Measurements from ENCODE around the gene PLBD2. TPM values are rescaled to one million over a fixed set of nuclear protein-coding genes. Genes with fewer than 3 reads are reported as not detected.
A peak's percentile ranks its signal among the peaks of the same experiment; 100 is the strongest.

PLBD2 gene
- polyA plus RNA-seq, 1 experiment: 16.0 TPM

DNA sequence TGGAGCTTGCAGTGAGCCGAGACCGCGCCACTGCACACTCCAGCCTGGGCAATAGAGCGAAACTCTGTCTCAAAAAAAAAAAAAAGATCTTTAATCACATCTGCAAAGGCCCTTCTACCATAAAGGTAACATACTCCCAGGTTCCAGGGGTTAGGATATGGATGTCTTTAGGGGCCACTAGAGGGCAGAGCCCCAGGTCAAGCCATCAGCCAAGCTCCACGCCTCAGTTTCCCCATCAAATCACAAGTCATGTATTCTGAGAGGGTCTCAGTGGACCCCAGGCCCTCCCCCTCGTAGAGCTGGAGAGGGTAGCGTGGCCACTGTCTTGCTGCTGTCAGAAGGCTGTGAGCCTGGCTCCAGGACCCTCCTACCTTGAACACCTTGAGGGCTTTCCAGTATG, 42.2 kb upstream of the PLBD2 start:
- Histone ChIP-seq H3K9me3 (ENCODE audit: control insufficient read depth, insufficient read depth, low read length) (peaks cover 3% of the 10 kb centered on the region), H3K27me3 (ENCODE audit: control insufficient read depth, insufficient read depth, low read length) (no peaks in the 10 kb centered on the region), H3K4me3 (ENCODE audit: low read depth, low read length) (no peak overlapping the region), H3K27ac (ENCODE audit: low read depth, low read length) (no peak overlapping the region)
- ChIA-PET POLR2A (no interaction called here), CTCF (interaction anchor here (0.7 to 5.2 kb wide), 2 partner anchors 13 to 109 kb away, joined by 4 to 53 read pairs; no protein-coding TSS in a partner anchor)
- DNase-seq (ENCODE audit: low read depth, low spot score): no peak
- TF ChIP-seq, protein P1, sequence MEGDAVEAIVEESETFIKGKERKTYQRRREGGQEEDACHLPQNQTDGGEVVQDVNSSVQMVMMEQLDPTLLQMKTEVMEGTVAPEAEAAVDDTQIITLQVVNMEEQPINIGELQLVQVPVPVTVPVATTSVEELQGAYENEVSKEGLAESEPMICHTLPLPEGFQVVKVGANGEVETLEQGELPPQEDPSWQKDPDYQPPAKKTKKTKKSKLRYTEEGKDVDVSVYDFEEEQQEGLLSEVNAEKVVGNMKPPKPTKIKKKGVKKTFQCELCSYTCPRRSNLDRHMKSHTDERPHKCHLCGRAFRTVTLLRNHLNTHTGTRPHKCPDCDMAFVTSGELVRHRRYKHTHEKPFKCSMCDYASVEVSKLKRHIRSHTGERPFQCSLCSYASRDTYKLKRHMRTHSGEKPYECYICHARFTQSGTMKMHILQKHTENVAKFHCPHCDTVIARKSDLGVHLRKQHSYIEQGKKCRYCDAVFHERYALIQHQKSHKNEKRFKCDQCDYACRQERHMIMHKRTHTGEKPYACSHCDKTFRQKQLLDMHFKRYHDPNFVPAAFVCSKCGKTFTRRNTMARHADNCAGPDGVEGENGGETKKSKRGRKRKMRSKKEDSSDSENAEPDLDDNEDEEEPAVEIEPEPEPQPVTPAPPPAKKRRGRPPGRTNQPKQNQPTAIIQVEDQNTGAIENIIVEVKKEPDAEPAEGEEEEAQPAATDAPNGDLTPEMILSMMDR (IDR thresholded peaks at IDR 0.05; ENCODE audit: low read depth, low read length): peak; percentile 13; the same call in 1 of the 2 replicates

DNA sequence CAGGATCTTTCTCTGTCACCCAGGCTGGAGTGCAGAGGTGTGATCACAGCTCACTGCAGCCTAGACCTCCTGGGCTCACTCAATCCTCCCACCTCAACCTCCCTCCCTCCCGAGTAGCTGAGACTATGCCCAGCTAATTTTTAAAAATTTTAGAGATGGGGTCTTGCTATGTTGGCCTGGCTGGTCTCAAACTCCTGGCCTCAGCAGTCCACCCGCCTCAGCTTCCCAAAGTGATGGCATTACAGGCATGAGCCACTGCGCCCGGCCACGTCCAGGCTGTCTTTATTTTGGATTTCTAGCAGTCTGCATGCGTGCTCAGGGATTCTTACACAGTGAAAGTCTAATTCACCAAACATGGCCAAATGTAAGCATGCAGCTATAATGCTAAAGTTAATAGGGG, 41.3 kb upstream of the PLBD2 start:
- POLR2A ChIA-PET: interaction anchor here (0.6 kb wide), 2 partner anchors 101 to 104 kb away, joined by 3 to 4 read pairs; no protein-coding TSS in a partner anchor

DNA sequence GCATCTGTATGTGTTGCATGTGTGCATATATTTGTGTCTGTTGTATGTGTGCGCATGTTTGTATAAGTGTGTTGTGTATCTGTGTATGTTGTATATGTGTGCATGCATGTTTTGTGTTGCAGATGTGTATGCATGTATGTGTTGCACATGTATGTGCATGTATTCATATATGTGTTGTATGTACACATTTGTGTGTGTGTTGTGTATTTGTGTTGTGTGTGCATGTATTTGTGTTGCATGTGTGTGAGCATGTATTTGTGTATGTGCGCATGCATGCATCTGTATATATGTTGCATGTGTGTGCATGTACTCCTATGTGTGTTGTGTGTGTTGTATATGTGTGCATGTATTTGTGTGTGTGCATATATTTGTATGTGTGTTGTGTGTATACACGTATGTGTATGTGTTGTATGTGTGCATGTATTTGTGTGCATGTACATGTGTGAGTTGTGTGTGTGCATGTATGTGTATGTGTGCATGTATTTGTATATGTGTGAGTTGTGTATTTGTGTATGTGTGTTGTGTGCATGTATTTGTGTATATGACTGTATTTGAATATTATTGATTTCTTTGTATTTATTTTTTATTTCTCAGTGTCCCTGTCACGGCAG, 40.2 kb upstream of the PLBD2 start:
- CTCF ChIA-PET: interaction anchor here (1.5 kb wide), 1 partner anchor 107 kb away, joined by 8 read pairs; no protein-coding TSS in a partner anchor
- POLR2A ChIA-PET: no interaction called here
- no peak for DNase-seq (ENCODE audit: low read depth, low spot score)

More for the DNA sequence above, 41.3 kb upstream of the PLBD2 start:
- DNase-seq (ENCODE audit: low read depth, low spot score): no peak
- Histone ChIP-seq H3K9me3 (ENCODE audit: control insufficient read depth, insufficient read depth, low read length) (peaks cover 4% of the 10 kb centered on the region), H3K27me3 (ENCODE audit: control insufficient read depth, insufficient read depth, low read length) (no peaks in the 10 kb centered on the region), H3K27ac (ENCODE audit: low read depth, low read length) (no peak overlapping the region), H3K4me3 (ENCODE audit: low read depth, low read length) (no peak overlapping the region)
- CTCF ChIA-PET: interaction anchor here (1.5 kb wide), 1 partner anchor 108 kb away, joined by 8 read pairs; no protein-coding TSS in a partner anchor
- TF ChIP-seq, protein P1 (IDR thresholded peaks at IDR 0.05; ENCODE audit: low read depth, low read length): no peak

DNA sequence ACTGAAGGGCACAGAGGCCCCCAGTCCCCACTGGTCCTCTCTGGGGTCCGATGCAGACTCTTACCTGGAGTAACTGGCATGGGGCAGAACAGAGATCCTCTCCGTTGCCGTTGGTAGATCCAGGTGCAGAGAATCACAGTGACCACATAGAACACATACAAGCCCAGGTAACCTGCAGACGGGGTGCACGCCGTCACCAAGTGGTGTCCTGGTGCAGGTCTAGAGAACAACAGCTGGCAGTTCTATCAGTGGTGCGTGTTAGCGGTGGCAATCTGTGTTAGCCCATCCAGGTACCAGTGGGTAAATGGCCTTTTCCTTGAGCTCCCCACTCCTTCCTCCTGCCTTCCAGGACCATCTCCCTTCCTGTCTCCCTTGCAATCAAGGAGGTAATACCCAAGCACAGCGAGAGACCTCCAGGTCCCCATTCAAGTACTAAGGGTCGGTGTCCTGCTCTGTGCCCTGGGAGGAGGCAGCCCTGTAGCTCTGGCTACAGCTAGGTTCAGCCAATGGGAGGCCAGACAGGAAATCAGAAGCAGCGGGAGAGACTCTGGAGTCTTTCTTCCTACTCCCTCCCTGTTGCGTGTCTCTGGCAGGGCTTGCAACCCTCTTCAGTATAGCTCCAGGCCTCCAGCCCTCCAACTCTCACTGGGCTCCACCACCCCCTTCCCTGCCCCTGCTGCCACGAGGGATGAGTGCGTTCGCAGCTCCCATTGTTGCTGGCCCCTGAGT, 39.3 kb upstream of the PLBD2 start:
- Histone ChIP-seq H3K9me3 (ENCODE audit: control insufficient read depth, insufficient read depth, low read length) (peaks cover 7% of the 10 kb centered on the region), H3K27ac (ENCODE audit: low read depth, low read length) (no peak overlapping the region), H3K27me3 (ENCODE audit: control insufficient read depth, insufficient read depth, low read length) (no peaks in the 10 kb centered on the region), H3K4me3 (ENCODE audit: low read depth, low read length) (no peak overlapping the region)
- DNase-seq (ENCODE audit: low read depth, low spot score): no peak
- TF ChIP-seq, protein P1 (IDR thresholded peaks at IDR 0.05; ENCODE audit: low read depth, low read length): no peak
- ChIA-PET POLR2A (no interaction called here), CTCF (interaction anchor here (2.5 kb wide), 1 partner anchor 106 kb away, joined by 6 read pairs; no protein-coding TSS in a partner anchor)

More for the DNA sequence above, 40.2 kb upstream of the PLBD2 start:
- TF ChIP-seq, protein P1 (IDR thresholded peaks at IDR 0.05; ENCODE audit: low read depth, low read length): no peak
- peaks cover 7% of the 10 kb centered on the region for H3K9me3 ChIP-seq (ENCODE audit: control insufficient read depth, insufficient read depth, low read length)
- no peak overlapping the region for H3K27ac ChIP-seq (ENCODE audit: low read depth, low read length)
- no peaks in the 10 kb centered on the region for H3K27me3 ChIP-seq (ENCODE audit: control insufficient read depth, insufficient read depth, low read length)
- no peak overlapping the region for H3K4me3 ChIP-seq (ENCODE audit: low read depth, low read length)

- Histone ChIP-seq H3K4me3 (ENCODE audit: low read depth, low read length) (no peak overlapping the region), H3K27me3 (ENCODE audit: control insufficient read depth, insufficient read depth, low read length) (no peaks in the 10 kb centered on the region), H3K27ac (ENCODE audit: low read depth, low read length) (no peak overlapping the region), H3K9me3 (ENCODE audit: control insufficient read depth, insufficient read depth, low read length) (peaks cover 7% of the 10 kb centered on the region)
- CTCF ChIA-PET: interaction anchor here (0.7 to 2.5 kb wide), 2 partner anchors 105 to 123 kb away, joined by 4 to 6 read pairs; no protein-coding TSS in a partner anchor
- TF ChIP-seq, protein P1 (IDR thresholded peaks at IDR 0.05; ENCODE audit: low read depth, low read length): no peak
- DNase-seq (ENCODE audit: low read depth, low spot score): no peak
- POLR2A ChIA-PET: no interaction called here
Observed at GRCh38 chr12:113320401-113320800, 38.0 kb upstream of the PLBD2 start.

Data from AG04450 (cell line).